ENCODE data around the gene SIX1.

The SIX1 gene

GRCh38 chr14:60655898-60656685, 6.8 kb upstream of the SIX1 start:
- in situ Hi-C loops (cut with MboI; ENCODE audit: low pct_unique_long_range_greater_than_20kb, low sequenced_read_pairs, unreplicated experiment) = no loop called here
- no peak for TF ChIP-seq CTCF (IDR thresholded peaks at IDR 0.05; ENCODE audit: extremely low read depth, insufficient read depth, missing control alignments)
- DNase-seq (ENCODE audit: low spot score) = peak; percentile 42

- in situ Hi-C loops (cut with MboI; ENCODE audit: low pct_unique_long_range_greater_than_20kb, low sequenced_read_pairs, unreplicated experiment) = no loop called here
These were observed 6.0 kb upstream of the SIX1 start for GRCh38 chr14:60655119-60655897.

GRCh38 chr14:60654334-60654821, 5.1 kb upstream of the SIX1 start:
- DNase-seq (ENCODE audit: low spot score) = peak; percentile 16
- in situ Hi-C loops (cut with MboI; ENCODE audit: low pct_unique_long_range_greater_than_20kb, low sequenced_read_pairs, unreplicated experiment) = no loop called here
- no peak for TF ChIP-seq CTCF (IDR thresholded peaks at IDR 0.05; ENCODE audit: extremely low read depth, insufficient read depth, missing control alignments)

More at GRCh38 chr14:60655119-60655897, 6.0 kb upstream of the SIX1 start:
- DNase-seq (ENCODE audit: low spot score) = peak; percentile 27
- TF ChIP-seq CTCF (IDR thresholded peaks at IDR 0.05; ENCODE audit: extremely low read depth, insufficient read depth, missing control alignments) = no peak

GRCh38 chr14:60653701-60654161, 4.5 kb upstream of the SIX1 start:
- no peak for DNase-seq (ENCODE audit: low spot score)
- in situ Hi-C loops (cut with MboI; ENCODE audit: low pct_unique_long_range_greater_than_20kb, low sequenced_read_pairs, unreplicated experiment) = no loop called here
- no peak for TF ChIP-seq CTCF (IDR thresholded peaks at IDR 0.05; ENCODE audit: extremely low read depth, insufficient read depth, missing control alignments)

GRCh38 chr14:60652674-60653651, 3.7 kb upstream of the SIX1 start:
- in situ Hi-C loops (cut with MboI; ENCODE audit: low pct_unique_long_range_greater_than_20kb, low sequenced_read_pairs, unreplicated experiment) = no loop called here
- no peak for TF ChIP-seq CTCF (IDR thresholded peaks at IDR 0.05; ENCODE audit: extremely low read depth, insufficient read depth, missing control alignments)
- peak; percentile 32 for DNase-seq (ENCODE audit: low spot score)

All from GM13977 (cell line).